ENCODE measurements around the gene ZNF275.
"Not testable (repeated sequence)": the region's sequence is repeated elsewhere in the genome, so short reads cannot be mapped to it uniquely, and the experiment has no call there.

The ZNF275 gene

DNA sequence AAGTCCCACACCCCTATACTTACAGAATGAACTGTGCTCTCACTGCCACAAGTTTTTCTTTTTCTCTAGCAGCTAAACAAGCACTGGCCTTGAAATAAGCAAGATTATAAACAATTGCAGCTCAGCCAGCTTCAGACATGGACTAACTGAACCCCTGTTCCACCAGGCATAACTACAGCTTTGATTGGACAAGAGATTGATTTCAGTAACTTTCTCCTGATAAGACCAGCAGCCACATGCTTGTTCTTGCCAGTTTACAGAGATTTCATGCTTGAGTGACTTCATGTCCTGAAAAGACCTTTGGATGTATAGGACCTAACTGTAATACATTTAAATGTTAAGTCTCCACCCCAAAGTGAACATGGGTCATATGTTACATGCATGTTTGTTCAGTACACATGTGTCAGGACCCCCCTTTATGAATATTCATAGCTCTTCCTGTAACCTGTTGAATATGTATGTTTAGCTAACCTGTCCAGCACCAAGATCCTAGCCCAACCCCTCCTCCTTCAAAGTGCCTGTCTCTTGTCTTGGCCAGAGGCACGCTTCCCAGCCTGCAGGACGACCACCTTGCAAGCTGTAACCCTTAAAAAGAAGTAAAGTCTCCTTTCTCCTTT is 27.9 kb downstream of the ZNF275 start:
- no peak for DNase-seq

DNA sequence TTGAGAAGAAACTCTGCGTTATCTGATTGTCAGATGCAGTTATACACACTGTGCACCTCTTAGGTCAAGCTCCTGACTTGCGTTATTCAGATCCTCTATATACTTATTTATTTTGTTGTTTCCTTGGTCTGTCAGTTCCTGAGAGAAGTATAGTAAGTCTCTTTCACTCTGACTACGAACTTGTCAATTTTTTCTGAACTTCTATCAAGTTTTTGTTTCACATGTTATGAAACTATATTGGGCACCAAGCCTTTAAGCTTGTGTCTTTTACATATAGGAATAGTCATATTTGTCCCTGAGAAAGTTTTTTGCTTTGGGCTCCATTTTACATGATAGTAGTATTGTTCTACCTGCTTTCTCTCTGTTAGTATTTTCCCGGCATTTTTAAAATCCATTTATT is 31.7 kb downstream of the ZNF275 start:
- DNase-seq, result no peak

DNA sequence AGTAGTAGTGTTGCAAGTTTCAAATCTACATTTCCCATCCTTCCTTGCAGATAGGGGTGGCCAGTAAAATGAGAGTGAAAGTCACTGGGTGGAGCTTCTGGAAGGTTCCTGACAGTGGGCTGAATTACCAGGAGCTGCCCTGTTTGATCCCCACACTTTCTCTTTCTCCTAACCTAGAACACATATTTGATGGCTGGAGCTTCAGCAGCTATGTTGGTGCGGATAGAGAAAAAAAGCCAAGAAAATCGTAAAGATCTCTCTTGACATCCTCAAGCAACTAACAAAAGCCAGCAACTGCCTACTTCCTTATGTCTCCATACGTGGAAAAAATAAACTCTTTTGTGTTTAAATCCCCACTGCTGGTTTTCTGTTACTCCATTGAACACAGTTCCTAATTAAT is 32.2 kb downstream of the ZNF275 start:
- no peak for DNase-seq

DNA sequence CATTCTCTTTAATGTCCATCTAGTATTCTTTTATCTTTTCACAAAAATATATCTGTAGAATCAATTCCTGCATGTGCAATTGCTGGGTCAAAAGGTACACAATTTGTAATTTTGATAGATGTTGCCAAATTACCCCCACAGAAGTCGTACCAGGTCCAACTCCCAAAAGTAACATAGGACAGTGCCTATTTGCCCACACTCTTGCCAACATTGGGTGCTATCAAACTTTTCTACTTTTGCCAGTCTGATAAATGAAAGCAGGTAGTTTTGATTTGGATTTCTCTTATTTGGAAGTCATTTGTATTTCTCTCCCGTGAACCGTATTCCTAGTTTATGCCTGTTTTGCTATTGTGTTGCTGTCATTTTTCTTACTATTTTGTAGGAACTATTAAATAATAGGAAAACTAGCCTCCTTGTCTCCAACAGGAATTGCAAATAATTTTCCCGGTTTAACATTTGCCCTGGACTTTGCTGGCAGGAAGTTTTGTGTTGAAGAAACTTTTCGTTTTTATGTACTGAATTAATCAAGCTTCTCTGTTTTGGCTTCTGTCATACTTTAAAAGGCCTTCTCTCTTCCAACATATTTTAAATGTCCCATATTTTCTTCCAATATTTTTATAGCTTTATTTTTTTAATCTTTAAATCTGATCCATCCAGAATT is 33.1 kb downstream of the ZNF275 start:
- DNase-seq, result no peak

DNA sequence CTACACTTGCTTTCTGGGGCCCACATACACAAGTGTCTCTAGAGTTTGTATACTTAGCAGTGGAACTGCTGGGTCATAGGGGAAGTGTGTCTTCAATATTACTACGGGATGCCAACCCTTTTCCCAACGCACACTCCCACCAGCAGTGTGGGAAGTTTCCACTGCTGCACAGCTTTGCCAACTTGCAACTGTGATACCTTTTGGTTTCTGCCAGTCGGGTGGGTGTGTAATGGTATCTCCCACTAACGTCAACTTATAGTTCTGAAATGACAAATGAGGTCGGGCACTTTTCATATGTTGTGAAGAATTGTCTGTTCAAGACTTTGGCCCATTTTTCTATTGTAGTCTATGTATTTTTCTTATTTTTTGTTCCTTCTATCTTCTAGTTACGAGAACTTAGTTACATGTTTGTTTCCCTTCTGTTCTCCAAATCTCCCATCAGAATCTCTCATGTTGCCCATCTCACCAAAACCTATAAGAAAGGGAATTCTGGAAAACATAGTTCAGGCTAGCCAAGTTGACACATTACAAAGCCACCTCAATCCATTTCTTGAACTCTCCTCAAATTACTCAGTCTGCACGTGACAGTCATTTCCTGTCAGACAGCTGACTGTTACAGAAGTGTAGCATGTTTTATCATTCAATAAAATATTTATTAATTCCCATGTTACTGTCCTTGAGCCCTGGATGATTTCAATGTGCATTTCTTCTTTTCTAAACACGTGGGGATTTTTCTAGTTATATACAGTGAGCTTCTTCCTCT is 36.5 kb downstream of the ZNF275 start:
- DNase-seq, result no peak

DNA sequence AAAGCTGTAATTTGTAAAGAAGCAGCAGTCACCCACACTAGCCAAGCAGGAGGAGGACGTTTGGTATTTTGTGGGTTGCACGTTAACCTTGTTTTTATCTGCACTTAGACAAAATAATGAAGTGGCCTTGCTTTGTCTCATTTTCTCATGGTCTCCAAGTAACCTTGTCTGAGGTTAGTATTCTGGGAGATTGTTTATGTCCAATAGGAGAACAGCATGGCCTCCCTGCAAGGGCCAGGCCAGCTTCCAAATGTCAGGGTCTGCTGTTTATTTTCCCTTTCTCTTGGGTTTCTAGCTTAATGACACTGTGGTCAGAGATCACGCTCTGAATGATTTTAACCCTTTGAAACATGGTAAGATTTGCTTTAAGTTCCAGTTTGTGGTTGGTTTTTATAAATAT is 37.3 kb downstream of the ZNF275 start:
- no peak for DNase-seq

DNA sequence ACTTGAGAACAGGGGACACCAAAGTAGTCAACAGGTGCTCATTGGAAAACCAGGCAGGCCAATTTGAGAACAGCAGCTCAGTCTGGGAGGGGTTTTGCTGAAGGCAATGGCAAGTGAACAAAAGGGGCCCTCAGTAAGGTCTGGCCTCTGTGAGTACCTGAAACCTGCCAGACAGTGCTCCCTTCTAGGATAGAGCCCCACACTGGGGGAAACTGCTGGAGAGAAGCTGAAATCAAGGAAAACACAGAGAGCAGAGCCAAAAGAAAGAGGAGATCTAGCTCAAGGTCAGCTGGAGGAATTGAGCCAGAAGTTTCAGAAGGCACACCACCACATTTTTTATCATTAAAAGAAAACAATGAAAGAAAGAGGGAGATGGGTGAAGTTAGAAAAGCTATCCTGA is 39.0 kb downstream of the ZNF275 start:
- no peak for DNase-seq

DNA sequence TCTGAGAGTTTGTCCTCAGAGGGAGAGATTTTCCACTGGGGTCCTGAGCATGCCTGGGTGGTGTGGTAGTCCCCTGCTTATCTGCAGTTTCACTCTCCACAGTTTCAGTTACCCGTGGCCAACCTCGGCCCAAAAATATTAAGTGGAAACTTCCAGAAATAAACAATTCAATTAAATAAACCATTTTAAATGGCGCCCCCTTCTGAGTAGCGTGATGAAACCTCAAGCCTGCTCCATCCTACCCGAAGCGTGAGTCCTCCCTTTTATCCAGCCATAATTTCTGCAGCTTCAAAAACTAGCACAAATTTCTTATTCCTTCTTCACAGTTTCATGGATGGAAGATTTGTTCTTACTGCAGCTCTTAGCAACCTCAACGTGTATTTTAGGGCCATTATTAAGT is 40.5 kb downstream of the ZNF275 start:
- DNase-seq, result no peak

DNA sequence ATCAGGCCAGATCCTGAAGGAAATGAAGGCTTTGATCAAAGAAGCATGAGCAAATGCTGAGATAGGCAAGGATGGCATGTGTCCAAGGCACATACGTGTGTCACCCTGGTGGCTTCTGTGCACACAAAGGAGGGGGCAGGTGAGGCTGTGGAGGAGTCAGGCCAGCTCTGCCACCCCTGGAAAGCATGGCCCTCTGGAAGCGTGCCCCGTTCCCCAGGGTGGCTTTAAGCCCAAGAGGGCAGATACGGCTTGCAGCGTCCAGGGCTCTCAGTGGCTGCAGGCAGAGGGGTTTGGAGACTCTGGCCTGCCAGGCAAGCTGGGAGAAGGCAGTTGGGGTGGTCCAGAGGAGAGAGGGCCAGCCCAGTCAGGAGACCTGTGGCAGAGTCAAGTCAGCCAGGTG is 41.6 kb downstream of the ZNF275 start:
- DNase-seq, result no peak

DNA sequence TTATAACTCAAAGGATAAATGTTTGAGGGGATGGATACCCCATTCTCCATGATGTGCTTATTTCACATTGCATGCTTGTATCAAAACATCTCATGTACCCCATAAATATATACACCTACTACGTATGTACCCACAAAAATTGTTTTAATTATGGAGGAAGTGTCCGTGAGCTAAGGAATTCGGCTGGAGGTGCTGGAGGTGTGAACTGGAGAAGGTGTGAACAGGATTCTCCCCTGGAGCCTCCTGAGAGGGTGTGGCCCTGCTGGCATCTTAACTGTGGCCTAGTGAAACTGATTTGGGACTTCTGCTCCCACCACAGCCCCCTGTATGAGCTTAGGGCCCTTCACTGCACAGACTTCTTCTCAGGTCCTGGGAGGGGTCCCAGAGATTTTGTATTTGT is 43.8 kb downstream of the ZNF275 start:
- DNase-seq, result no peak

DNA sequence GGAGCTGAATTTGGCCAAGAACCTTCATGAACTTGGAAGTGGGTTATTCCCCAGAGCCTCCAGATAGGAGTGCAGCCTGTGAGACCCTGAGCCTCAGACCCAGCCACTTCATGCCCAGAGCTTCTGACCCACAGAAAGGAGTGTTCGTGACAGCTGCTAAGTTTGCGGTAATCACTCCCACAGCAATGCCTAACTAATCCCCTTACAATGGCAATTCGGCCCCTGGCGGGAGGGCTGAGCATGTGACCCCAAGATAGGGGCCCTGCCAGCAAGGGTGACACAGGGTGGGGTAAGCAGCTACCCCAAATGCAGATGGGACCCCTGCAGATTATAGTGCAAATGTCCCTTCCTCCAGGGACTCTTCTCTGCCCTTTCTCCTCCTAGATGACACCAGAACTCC is 44.7 kb downstream of the ZNF275 start:
- DNase-seq, result no peak

DNA sequence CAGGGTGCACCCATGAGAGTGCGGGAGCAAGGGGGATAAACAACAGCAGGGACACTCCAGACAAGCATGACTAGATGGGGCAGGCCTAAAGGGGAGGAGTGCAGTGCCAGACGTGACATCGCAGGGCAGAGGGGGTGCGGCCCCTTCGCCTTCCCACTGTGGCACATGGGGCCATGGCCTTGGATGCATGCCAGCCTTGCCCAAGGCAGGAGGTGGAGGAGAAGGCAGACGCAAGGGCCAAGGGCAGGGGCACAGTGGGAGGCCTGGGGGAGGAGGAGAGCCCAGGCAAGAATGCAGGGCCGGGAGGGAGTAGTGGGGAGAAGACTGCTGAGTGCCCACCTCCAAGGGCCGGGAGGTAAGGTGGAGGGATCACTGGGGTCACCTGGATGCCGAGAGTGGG is 45.6 kb downstream of the ZNF275 start:
- no peak for DNase-seq

DNA sequence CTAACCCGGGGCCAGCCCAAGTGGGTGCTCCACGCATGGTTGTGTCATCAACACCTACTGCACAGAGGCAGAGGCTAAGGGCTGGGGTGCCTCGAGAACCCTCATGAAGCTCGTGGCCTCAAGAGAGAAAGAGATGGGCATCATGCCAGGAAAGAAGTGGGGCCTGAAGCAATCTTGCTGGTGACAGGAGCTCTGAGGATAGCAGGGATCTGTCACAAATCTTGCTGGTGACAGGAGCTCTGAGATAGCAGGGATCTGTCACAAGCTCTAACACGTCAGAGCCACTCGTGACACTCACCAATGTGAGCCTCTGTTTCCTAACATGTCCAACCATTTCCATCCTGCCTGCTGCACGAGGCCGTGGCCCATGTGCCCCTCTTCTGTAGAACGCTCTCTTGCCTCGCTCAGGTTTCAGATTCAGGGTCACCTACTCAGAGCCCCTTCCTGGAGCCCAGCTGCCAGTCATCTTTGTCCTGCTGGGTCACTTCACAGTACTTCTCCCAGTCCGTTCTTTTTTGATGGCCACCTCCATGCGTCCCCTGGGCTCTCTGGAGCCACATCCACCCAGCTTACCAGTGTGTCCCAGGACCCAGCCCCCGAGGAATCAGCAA is 46.1 kb downstream of the ZNF275 start:
- no peak for DNase-seq

DNA sequence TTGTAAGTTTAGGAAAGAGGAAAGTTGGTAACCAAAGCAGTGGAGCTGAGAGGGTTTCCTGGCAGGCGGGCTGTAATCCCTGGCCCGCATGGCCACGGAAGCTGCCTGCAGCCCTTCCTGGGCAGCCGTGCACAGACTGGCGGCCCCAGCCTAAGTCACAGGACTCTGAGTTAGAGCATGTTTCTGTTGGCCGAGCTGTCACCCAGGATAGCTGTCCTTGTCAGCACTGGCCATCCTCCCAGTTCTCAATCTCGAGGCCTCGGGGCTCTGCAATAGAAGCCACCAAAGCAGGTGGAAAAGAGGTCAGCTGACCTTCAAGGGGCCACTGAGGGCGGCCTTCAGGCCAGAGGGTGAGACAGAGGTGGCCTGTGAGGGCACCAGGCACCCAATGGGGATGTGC is 46.7 kb downstream of the ZNF275 start:
- DNase-seq, result no peak

DNA sequence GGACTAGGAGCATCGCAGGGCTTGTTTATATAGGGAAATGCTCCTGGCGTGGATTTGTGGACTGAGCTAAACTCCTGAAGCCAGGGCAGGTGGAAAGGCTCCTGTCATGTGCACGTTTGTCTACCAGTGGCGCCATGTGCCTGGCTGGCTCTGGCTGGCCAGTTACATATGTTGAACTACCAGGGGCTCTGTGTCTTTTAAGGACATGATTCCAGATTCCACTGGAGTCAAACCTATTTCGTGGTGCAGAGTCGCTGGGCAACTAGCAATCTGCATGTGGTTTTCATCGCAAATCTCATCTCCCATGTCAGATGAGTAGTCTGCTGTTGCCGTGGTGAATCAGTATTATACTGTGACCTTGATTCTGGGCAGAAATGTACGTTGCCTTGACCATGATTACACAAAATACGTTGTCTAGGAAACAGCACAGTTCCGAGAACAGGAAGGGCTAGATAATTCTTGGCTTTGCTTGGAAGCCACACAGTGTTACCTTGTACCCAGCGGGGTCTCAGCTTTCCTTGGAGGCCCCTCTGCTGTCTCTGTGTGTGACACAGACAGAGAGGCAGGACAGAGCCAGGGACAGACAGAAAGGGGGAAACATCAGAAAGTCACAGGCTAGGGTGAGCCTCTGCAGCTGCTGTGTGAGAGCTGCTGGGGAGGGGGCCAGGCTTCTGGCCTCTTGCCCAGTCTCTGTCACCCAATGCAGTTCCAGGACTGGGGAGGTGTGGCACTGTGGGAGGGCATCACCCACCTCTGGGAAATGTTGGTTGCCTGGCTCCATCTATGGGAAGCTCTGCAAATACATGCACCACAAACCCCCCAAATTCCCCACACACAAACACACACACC is 48.0 kb downstream of the ZNF275 start:
- no peak for DNase-seq

DNA sequence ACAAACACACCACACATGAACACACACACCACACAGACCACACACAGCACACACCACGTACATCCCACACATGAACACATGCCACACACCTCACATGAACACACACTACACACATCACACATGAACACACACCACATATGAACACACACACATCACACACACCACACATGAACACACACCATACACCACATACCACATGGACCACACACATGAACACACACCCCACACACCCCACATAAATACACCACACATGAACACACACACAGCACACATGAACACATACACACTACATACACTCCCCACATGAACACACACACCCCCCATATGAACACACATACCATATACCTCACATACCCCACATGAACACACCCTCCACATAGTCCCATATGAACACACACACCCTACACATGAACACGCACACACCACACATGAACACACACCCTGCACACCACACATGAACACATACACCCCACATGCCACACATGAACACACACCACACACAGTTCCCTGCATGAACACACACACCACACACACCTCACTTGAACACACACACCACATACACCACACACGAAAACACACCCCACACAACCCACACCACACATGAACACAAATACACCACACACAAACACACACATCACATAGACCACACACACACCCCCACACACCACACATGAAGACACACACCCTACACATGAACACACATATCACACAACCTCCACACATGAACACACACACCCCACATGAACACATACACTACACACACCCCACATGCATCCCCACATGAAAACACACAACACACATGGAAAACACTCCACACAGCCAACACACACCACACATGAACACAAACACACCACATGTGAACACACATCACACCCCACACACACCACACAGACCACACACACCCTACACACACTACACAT is 48.9 kb downstream of the ZNF275 start:
- DNase-seq, result no peak

DNA sequence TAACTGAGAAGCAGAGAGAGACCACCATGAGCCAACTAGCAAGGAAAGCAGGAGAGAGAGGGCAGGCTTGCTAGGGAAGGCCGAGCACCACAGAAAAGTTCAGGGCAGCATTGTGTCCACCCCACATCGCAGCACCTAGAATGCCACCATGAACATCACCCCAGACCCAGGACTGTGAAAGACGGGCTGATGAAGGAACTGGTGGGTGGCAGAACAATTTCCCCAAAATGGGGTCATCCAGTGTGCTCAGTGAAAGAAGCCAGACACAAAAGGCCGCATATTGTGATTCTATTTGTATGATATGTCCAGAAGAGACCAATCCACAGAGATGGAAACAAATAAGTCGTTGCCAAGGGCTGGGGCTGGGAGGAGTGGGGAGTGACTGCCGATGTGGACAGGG is 50.4 kb downstream of the ZNF275 start:
- DNase-seq, result no peak

DNA sequence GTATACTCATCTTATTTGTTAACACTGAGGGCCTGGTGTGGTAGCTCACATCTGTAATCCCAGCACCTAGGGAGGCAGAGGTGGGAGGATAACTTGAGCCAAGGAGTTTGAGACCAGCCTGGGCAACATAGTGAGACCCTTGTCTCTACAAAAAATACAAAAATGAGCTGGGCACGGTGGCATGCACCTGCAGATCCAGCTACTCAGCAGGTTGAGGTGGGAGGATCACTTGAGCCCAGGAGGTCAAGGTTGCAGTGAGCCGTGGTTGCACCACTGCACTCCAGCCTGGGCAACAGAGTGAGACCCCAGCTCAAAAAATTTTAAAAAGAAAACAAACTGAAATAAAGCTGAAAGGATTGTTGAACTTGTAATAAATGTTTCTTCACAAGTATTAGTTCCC is 51.0 kb downstream of the ZNF275 start:
- not testable (repeated sequence) for DNase-seq

DNA sequence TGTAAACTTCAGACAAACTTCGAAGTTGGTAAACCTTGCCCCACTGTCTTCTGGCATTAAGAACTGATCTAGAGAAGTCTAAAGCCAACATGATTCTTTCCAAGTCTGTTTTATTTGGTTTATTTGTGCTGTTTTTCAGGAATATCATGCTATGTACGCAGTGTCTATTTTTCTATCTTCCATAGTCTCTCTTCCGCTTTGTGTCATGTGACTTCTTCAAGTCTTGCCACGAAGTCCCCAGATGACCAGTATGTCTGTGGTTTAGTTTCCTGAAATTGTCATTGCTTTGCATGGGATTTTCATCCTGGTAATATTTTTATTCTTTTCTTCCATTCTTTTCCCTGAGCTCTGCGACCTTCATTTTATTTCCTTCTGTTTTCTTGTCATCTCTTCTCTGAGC is 52.1 kb downstream of the ZNF275 start:
- DNase-seq, result no peak

DNA sequence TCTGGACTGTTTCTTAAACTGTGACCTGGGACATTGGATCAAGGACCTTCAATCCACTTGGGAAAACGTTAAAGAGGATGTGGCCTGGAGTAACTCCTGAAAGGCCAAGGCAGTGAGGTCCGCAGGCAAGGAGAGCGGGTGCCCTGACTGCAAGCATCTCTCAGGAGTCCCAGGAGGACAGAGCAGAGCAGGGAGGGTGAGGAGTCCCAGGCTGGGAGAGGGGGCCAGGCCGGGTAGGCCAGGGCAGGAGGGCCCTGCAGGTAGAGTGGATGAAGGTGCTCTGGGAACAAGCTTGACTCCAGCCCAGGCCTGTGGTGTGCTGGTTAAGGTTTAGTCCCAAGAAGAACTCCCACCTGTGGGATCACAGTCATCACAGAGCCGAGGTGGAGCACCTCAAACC is 53.4 kb downstream of the ZNF275 start:
- no peak for DNase-seq

DNA sequence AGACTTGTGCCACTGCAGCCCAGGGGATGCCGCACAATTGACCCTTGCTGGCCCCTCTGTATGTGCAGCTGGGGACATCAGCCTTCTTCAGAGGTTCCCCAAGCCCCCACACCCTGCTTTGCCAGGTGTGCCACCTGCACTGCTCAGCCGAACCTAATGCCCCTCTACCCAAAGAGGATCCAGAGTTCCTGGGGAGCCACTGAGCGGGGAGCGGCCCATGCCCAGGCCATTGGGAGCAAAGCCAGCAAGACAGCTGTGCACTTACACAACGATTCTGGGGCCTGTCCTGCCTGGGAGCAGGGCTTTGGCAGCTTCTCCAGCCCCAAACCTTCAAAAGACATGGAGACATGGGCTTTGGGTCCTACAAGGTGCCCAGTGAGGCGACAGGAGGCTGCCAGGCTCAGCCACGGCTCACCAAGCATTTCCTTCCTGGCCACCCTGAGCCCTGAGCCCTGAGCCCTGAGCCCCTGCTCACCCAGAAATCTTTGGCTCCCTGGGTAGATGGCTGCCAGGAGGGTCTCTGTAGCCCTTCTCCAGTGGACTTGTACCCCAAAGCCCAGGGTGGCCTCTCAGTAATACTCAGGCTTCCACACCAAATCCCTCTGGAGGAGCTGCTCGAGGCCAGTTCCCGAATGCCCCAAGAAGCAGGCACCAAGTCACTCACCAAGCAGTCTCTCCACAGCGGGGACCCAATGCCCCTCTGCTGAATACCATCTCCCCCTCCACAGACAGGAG is 54.2 kb downstream of the ZNF275 start:
- DNase-seq, result no peak

Data from CD4-positive, alpha-beta T cell treated with Interleukin-17A for 4 hours (primary cell).